Fibroblast of skin of left quadriceps (primary cell): Measurements from ENCODE around the gene PCDHGA11.
A peak's percentile ranks its signal among the peaks of the same experiment; 100 is the strongest.
"Not testable (repeated sequence)": the region's sequence is repeated elsewhere in the genome, so short reads cannot be mapped to it uniquely, and the experiment has no call there.

Experiments used
- DNase-seq, 2 experiments: peaks; one replicate each; pipeline ENCODE4 v3.0.0-alpha.2; 2013; ENCODE audit warnings: low read depth in 2 of 2

Gene PCDHGA11

GRCh38 chr5:141398608-141399007 lies 22.2 kb upstream of the PCDHGA11 start:
- DNase-seq: no peak

- DNase-seq: no peak
Observed at GRCh38 chr5:141399555-141400258, 21.1 kb upstream of the PCDHGA11 start.

GRCh38 chr5:141402553-141403243 lies 18.2 kb upstream of the PCDHGA11 start, which contains the start of gene PCDHGA9:
Gene PCDHGA9 (plus strand): TSS chr5:141402778. CDS start chr5:141402953, 175 bp downstream.
- no peak for DNase-seq

- no peak for DNase-seq
Observed at GRCh38 chr5:141403387-141403786, 17.5 kb upstream of the PCDHGA11 start.

- DNase-seq: not testable (repeated sequence)
Observed at GRCh38 chr5:141407790-141408505, 12.9 kb upstream of the PCDHGA11 start, which contains the start of gene PCDHGB6. Gene PCDHGB6 (plus strand): TSS chr5:141408021. CDS start chr5:141408203, 182 bp downstream.

GRCh38 chr5:141409598-141410306 lies 11.1 kb upstream of the PCDHGA11 start:
- DNase-seq: no peak

GRCh38 chr5:141411575-141411974 lies 9.3 kb upstream of the PCDHGA11 start:
- no peak for DNase-seq

GRCh38 chr5:141412854-141413539 lies 7.9 kb upstream of the PCDHGA11 start, which contains the start of gene PCDHGA10:
Gene PCDHGA10 (plus strand): TSS chr5:141412987. CDS start chr5:141413176, 189 bp downstream.
- peak in 1 of 2 experiments; percentile 47 for DNase-seq

GRCh38 chr5:141413540-141414069 lies 7.2 kb upstream of the PCDHGA11 start:
- DNase-seq: no peak

- DNase-seq: not testable (repeated sequence)
Observed at GRCh38 chr5:141414548-141415274, 6.1 kb upstream of the PCDHGA11 start.

- DNase-seq: not testable (repeated sequence)
Observed at GRCh38 chr5:141415275-141415618, 5.6 kb upstream of the PCDHGA11 start.

GRCh38 chr5:141417494-141418172 lies 3.2 kb upstream of the PCDHGA11 start, which contains the start of gene PCDHGB7:
Gene PCDHGB7 (plus strand): TSS chr5:141417677. CDS start chr5:141417860, 183 bp downstream.
- peak; percentile 61 to 65 for DNase-seq

- DNase-seq: no peak
Observed at GRCh38 chr5:141419074-141419880, 1.6 kb upstream of the PCDHGA11 start.

- no peak for DNase-seq
Observed at GRCh38 chr5:141421489-141421855, 621 bp downstream of the PCDHGA11 start.

- DNase-seq: no peak
Observed at GRCh38 chr5:141422742-141423291, 2.0 kb downstream of the PCDHGA11 start.

GRCh38 chr5:141427783-141428426 lies 7.1 kb downstream of the PCDHGA11 start:
- no peak for DNase-seq

- DNase-seq: peak; percentile 82 to 83
Observed at GRCh38 chr5:141430332-141431113, 9.7 kb downstream of the PCDHGA11 start, which contains the start of gene PCDHGA12. Gene PCDHGA12 (plus strand): TSS chr5:141430507. CDS start chr5:141430760, 253 bp downstream.
